GM23338 (cell line): Measurements from ENCODE around the gene STOX1.
"Not testable (repeated sequence)": the region's sequence is repeated elsewhere in the genome, so short reads cannot be mapped to it uniquely, and the experiment has no call there.

Experiments used
- CREB1 ChIP-seq: fragments of 250-450 bp; sonication (Bioruptor Pico); IDR thresholded peaks from 2 replicates; pipeline ENCODE4 v1.5.0; 2020; ENCODE audit warnings: low read depth, mild to moderate bottlenecking, moderate library complexity
- CTCF ChIP-seq, 2 experiments: fragments of 200-600 bp in 1 of 2; sonication (generic) in 1 of 2; conservative IDR thresholded peaks; 2 replicates each; pipeline versions ENCODE4 v1.5.1 to v1.6.1; 2016 to 2017; ENCODE audit warnings: antibody characterized with exemption in 2 of 2, low read depth in 2 of 2, mild to moderate bottlenecking in 2 of 2, moderate library complexity in 1 of 2
- EZH2 ChIP-seq: fragments of 200-600 bp; sonication (generic); IDR thresholded peaks from one replicate; pipeline ENCODE4 v1.8.0; 2017; ENCODE audit warnings: antibody characterized with exemption, mild to moderate bottlenecking, low read depth; ENCODE audit not compliant: unreplicated experiment
- EZH2phosphoT487 ChIP-seq: fragments of 200-600 bp; sonication (generic); IDR thresholded peaks from one replicate; pipeline ENCODE4 v1.8.1; 2018; ENCODE audit warnings: antibody characterized with exemption; ENCODE audit not compliant: unreplicated experiment
- POLR2AphosphoS5 ChIP-seq: IDR thresholded peaks from 2 replicates; pipeline ENCODE4 v1.6.1; 2016; ENCODE audit warnings: antibody characterized with exemption, low read depth
- REST ChIP-seq: IDR thresholded peaks from one replicate; pipeline ENCODE4 v1.6.1; 2018; ENCODE audit warnings: antibody characterized with exemption; ENCODE audit not compliant: unreplicated experiment
- STAT1 ChIP-seq: IDR thresholded peaks from one replicate; pipeline ENCODE4 v1.6.1; 2016; ENCODE audit warnings: antibody characterized with exemption; ENCODE audit not compliant: unreplicated experiment
- ZNF331 ChIP-seq: fragments of 250-450 bp; sonication (Bioruptor Pico); IDR thresholded peaks from 2 replicates; pipeline ENCODE4 v1.5.0; 2020; ENCODE audit warnings: low read depth, mild to moderate bottlenecking, moderate library complexity

GRCh38 chr10:68868173-68868572 lies 40.8 kb downstream of the STOX1 start:
- not testable (repeated sequence) for TF ChIP-seq CTCF (conservative IDR thresholded peaks at IDR 0.05; ENCODE audit: low read depth in 2 of 2); POLR2AphosphoS5; ZNF331 (CRISPR knock-in tag); CREB1 (CRISPR knock-in tag); EZH2; REST; EZH2phosphoT487; STAT1
